ENCODE measurements around the gene CTXN3. TPM values are rescaled to one million over a fixed set of nuclear protein-coding genes. Genes with fewer than 3 reads are reported as not detected.

Gene CTXN3
- total RNA-seq, 1 donor from 2014 or later = not detected

DNA sequence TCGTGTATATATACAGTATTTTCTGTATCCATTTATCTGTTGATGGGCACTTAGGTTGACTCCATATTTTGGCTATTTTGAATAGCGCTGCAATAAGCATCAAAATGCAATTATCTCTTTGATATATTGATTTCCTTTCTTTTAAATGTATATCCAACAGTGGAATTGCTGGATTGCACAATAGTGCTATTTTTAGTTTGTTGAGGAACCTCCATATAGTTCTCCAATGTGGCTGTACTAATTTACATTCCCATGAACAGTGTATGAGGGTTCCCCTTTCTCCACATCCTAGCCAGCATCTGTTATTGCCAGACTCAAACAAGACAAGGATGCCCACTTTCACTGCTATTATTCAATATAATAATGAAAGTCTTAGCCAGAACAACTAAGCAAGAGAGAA is 9.1 kb upstream of the CTXN3 start:
- Mint-ChIP-seq H3K4me3 (ENCODE audit: unreplicated experiment) (no peak overlapping the region), H3K9me3 (ENCODE audit: unreplicated experiment) (no peaks in the 10 kb centered on the region), H3K36me3 (ENCODE audit: unreplicated experiment) (no peaks in the 10 kb centered on the region), H3K27me3 (ENCODE audit: unreplicated experiment) (no peaks in the 10 kb centered on the region), H3K27ac (ENCODE audit: unreplicated experiment) (no peak overlapping the region), H3K4me1 (ENCODE audit: low read depth, unreplicated experiment) (peaks cover 2% of the 10 kb centered on the region)
- no peak for DNase-seq
- TF ChIP-seq CTCF (IDR thresholded peaks at IDR 0.05; ENCODE audit: partially characterized antibody, unreplicated experiment) = no peak

GRCh38 chr5:127642949-127643348 is 5.9 kb upstream of the CTXN3 start:
- H3K27me3 Mint-ChIP-seq (ENCODE audit: unreplicated experiment) = no peaks in the 10 kb centered on the region
- no peak overlapping the region for H3K27ac Mint-ChIP-seq (ENCODE audit: unreplicated experiment)
- DNase-seq = no peak
- no peaks in the 10 kb centered on the region for H3K9me3 Mint-ChIP-seq (ENCODE audit: unreplicated experiment)
- H3K36me3 Mint-ChIP-seq (ENCODE audit: unreplicated experiment) = no peaks in the 10 kb centered on the region
- TF ChIP-seq CTCF (IDR thresholded peaks at IDR 0.05; ENCODE audit: partially characterized antibody, unreplicated experiment) = no peak
- no peak overlapping the region for H3K4me3 Mint-ChIP-seq (ENCODE audit: unreplicated experiment)
- H3K4me1 Mint-ChIP-seq (ENCODE audit: low read depth, unreplicated experiment) = peaks cover 7% of the 10 kb centered on the region

GRCh38 chr5:127643607-127644006 is 5.3 kb upstream of the CTXN3 start:
- no peak overlapping the region for H3K27ac Mint-ChIP-seq (ENCODE audit: unreplicated experiment)
- no peak overlapping the region for H3K4me3 Mint-ChIP-seq (ENCODE audit: unreplicated experiment)
- peaks cover under 1% of the 10 kb centered on the region for H3K9me3 Mint-ChIP-seq (ENCODE audit: unreplicated experiment)
- no peaks in the 10 kb centered on the region for H3K36me3 Mint-ChIP-seq (ENCODE audit: unreplicated experiment)
- TF ChIP-seq CTCF (IDR thresholded peaks at IDR 0.05; ENCODE audit: partially characterized antibody, unreplicated experiment) = no peak
- peaks cover 8% of the 10 kb centered on the region for H3K4me1 Mint-ChIP-seq (ENCODE audit: low read depth, unreplicated experiment)
- H3K27me3 Mint-ChIP-seq (ENCODE audit: unreplicated experiment) = no peaks in the 10 kb centered on the region
- DNase-seq = no peak

- no peak for TF ChIP-seq CTCF (IDR thresholded peaks at IDR 0.05; ENCODE audit: partially characterized antibody, unreplicated experiment)
- Mint-ChIP-seq H3K9me3 (ENCODE audit: unreplicated experiment) (peaks cover 2% of the 10 kb centered on the region), H3K36me3 (ENCODE audit: unreplicated experiment) (no peaks in the 10 kb centered on the region), H3K4me1 (ENCODE audit: low read depth, unreplicated experiment) (peaks cover 23% of the 10 kb centered on the region), H3K27me3 (ENCODE audit: unreplicated experiment) (no peaks in the 10 kb centered on the region), H3K4me3 (ENCODE audit: unreplicated experiment) (no peak overlapping the region), H3K27ac (ENCODE audit: unreplicated experiment) (no peak overlapping the region)
- no peak for DNase-seq
These were observed 3.6 kb upstream of the CTXN3 start for GRCh38 chr5:127645300-127645726.

GRCh38 chr5:127647361-127647958 is 1.4 kb upstream of the CTXN3 start:
- no peaks in the 10 kb centered on the region for H3K27me3 Mint-ChIP-seq (ENCODE audit: unreplicated experiment)
- DNase-seq = no peak
- H3K4me3 Mint-ChIP-seq (ENCODE audit: unreplicated experiment) = no peak overlapping the region
- H3K4me1 Mint-ChIP-seq (ENCODE audit: low read depth, unreplicated experiment) = peaks cover 25% of the 10 kb centered on the region
- H3K36me3 Mint-ChIP-seq (ENCODE audit: unreplicated experiment) = no peaks in the 10 kb centered on the region
- no peak for TF ChIP-seq CTCF (IDR thresholded peaks at IDR 0.05; ENCODE audit: partially characterized antibody, unreplicated experiment)
- peaks cover 2% of the 10 kb centered on the region for H3K9me3 Mint-ChIP-seq (ENCODE audit: unreplicated experiment)
- H3K27ac Mint-ChIP-seq (ENCODE audit: unreplicated experiment) = no peak overlapping the region

All from glutamatergic neuron (in vitro differentiated cells).